Hematopoietic multipotent progenitor cell treated with erythropoietin and hydrocortisone succinate and interleukin-3 and kit ligand, for 6 days (in vitro differentiated cells): ENCODE measurements around the gene CIROP.
A peak's percentile ranks its signal among the peaks of the same experiment; 100 is the strongest.

Experiments
- DNase-seq: peaks from one replicate; pipeline ENCODE4 v3.0.0-alpha.2; 2015

The CIROP gene

GRCh38 chr14:23066368-23066767 lies 38.4 kb downstream of the CIROP start:
- no peak for DNase-seq

GRCh38 chr14:23063601-23064000 lies 41.2 kb downstream of the CIROP start:
- DNase-seq, result no peak

- no peak for DNase-seq
These were observed 42.8 kb downstream of the CIROP start for GRCh38 chr14:23062002-23062401.

GRCh38 chr14:23060536-23061260 lies 44.1 kb downstream of the CIROP start:
- DNase-seq, result no peak

- no peak for DNase-seq
These were observed 45.9 kb downstream of the CIROP start for GRCh38 chr14:23058654-23059504.

- peak; percentile 92 for DNase-seq
These were observed 46.8 kb downstream of the CIROP start for GRCh38 chr14:23057757-23058653.

GRCh38 chr14:23056956-23057756 lies 47.6 kb downstream of the CIROP start, which contains the start of gene CDH24:
Gene CDH24, minus strand, starts transcription at chr14:23057520. Its CDS starts 1,787 bp downstream, at chr14:23055733.
- peak; percentile 90 for DNase-seq

GRCh38 chr14:23056145-23056955 lies 48.4 kb downstream of the CIROP start:
- peak; percentile 91 for DNase-seq

GRCh38 chr14:23055621-23056144 lies 49.1 kb downstream of the CIROP start:
- DNase-seq, result no peak

- DNase-seq, result no peak
These were observed 49.6 kb downstream of the CIROP start for GRCh38 chr14:23055147-23055550.

- DNase-seq, result peak; percentile 65
These were observed 50.6 kb downstream of the CIROP start for GRCh38 chr14:23054000-23054811.

- DNase-seq, result no peak
These were observed 51.4 kb downstream of the CIROP start for GRCh38 chr14:23053426-23053825.

GRCh38 chr14:23052671-23053070 lies 52.1 kb downstream of the CIROP start:
- no peak for DNase-seq

- DNase-seq, result no peak
These were observed 52.6 kb downstream of the CIROP start for GRCh38 chr14:23052182-23052623.

- DNase-seq, result no peak
These were observed 53.4 kb downstream of the CIROP start for GRCh38 chr14:23051141-23052057.
